Esophagus muscularis mucosa (tissue), 4 donors: ENCODE results near the gene TMEM258. TPM values are rescaled to one million over a fixed set of nuclear protein-coding genes. Genes with fewer than 3 reads are reported as not detected.

Experiments used
- DNase-seq: peaks from one replicate; pipeline ENCODE4 v3.0.0-alpha.2; 2017; ENCODE audit errors: extremely low spot score
- H3K27ac ChIP-seq, 4 donors: fragments of 200-600 bp; sonication (generic); replicated peaks in 1 of 4; 1 replicate in 3 of 4; 2 replicates in 1 of 4; pipeline ENCODE4 v1.5.1; 2016 to 2019; ENCODE audit warnings: mild to moderate bottlenecking in 1 of 4
- H3K27me3 ChIP-seq, 4 donors: fragments of 200-600 bp; sonication (generic); one replicate each; pipeline versions ENCODE4 v1.5.1 to v1.6.0; 2016 to 2019
- H3K36me3 ChIP-seq, 4 donors: fragments of 200-600 bp; sonication (generic); one replicate each; pipeline ENCODE4 v1.5.1; 2016 to 2019
- H3K4me1 ChIP-seq, 4 donors: fragments of 200-600 bp; sonication (generic); one replicate each; pipeline ENCODE4 v1.5.1; 2016 to 2019
- H3K4me3 ChIP-seq, 4 donors: fragments of 200-600 bp; sonication (generic); 1 replicate in 2 of 4; 2 replicates in 2 of 4; pipeline ENCODE4 v1.5.1; 2016 to 2019; ENCODE audit warnings: mild to moderate bottlenecking in 4 of 4, moderate library complexity in 1 of 4
- H3K9me3 ChIP-seq, 4 donors: fragments of 200-600 bp; sonication (generic); 1 replicate in 3 of 4; 2 replicates in 1 of 4; pipeline ENCODE4 v1.5.1; 2016 to 2019
- CTCF ChIP-seq, 3 experiments: fragments of 200-600 bp in 2 of 3; fragments of 450-650 bp in 1 of 3; sonication (generic) in 2 of 3; IDR thresholded peaks; one replicate each; pipeline ENCODE4 v1.5.1; 2017 to 2019; ENCODE audit warnings: antibody characterized with exemption in 3 of 3, mild to moderate bottlenecking in 2 of 3, moderate library complexity in 1 of 3
- EP300 ChIP-seq: sonication (generic); formaldehyde crosslinking; IDR thresholded peaks from one replicate; pipeline ENCODE4 v1.6.1; 2017; ENCODE audit warnings: antibody characterized with exemption
- POLR2A ChIP-seq: fragments of 450-650 bp; IDR thresholded peaks from one replicate; pipeline ENCODE4 v1.6.1; 2017; ENCODE audit warnings: antibody characterized with exemption, moderate library complexity, mild to moderate bottlenecking, low read depth
- POLR2AphosphoS5 ChIP-seq, 2 donors: sonication (generic); formaldehyde crosslinking; IDR thresholded peaks; one replicate each; pipeline ENCODE4 v1.6.1; 2017; ENCODE audit warnings: antibody characterized with exemption in 2 of 2
- WGBS: methylation state at CpG from one replicate; pipeline ENCODE4 v1.1.5; 2018; 5-methylcytosine and 5-hydroxymethylcytosine counted together
- intact Hi-C: fragments of 100-400 bp; cut with DNase I; formaldehyde crosslinking; loops from one replicate; pipeline ENCODE4 v1.15.1; 2023
- total RNA-seq, 4 donors: library from RNA; depleted of rRNA; stranded (reverse); fragments of >200 nt; gene quantifications; one replicate each; pipeline versions ENCODE4 v1.1.0 to v1.2.1, GENCODE V29; 2016

Gene TMEM258
- total RNA-seq, 4 donors from 2014 or later = 34.5 to 48.2 (median 43.8) TPM

- no peak overlapping the region for H3K4me3 ChIP-seq
- H3K9me3 ChIP-seq = no peaks in the 10 kb centered on the region
- whole genome bisulfite sequencing = 95% methylated on average over 12 of the region's 31 CpGs
- H3K4me1 ChIP-seq = peaks cover 4 to 15% (median 13%) of the 10 kb centered on the region in 4 donors
- peaks cover 0 to 36% (median 15%) of the 10 kb centered on the region in 4 donors for H3K27me3 ChIP-seq
- no peak overlapping the region for H3K27ac ChIP-seq
- TF ChIP-seq EP300 (no peak), CTCF (IDR thresholded peaks at IDR 0.05) (no peak), POLR2AphosphoS5 (IDR thresholded peaks at IDR 0.05) (no peak), POLR2A (no peak)
- DNase-seq = no peak
- intact Hi-C loops = no loop called here
- no peaks in the 10 kb centered on the region for H3K36me3 ChIP-seq
Measured at GRCh38 chr11:61754534-61755482, 37.6 kb downstream of the TMEM258 start.

- intact Hi-C loops = no loop called here
- WGBS = 98% methylated on average over 5 of the region's 5 CpGs
- H3K9me3 ChIP-seq = no peaks in the 10 kb centered on the region
- no peak overlapping the region for H3K27ac ChIP-seq
- H3K4me3 ChIP-seq = no peak overlapping the region
- DNase-seq = no peak
- H3K27me3 ChIP-seq = peaks cover 0 to 40% (median 15%) of the 10 kb centered on the region in 4 donors
- no peak for TF ChIP-seq CTCF (IDR thresholded peaks at IDR 0.05)
- TF ChIP-seq POLR2A = no peak
- TF ChIP-seq EP300 = no peak
- no peak for TF ChIP-seq POLR2AphosphoS5 (IDR thresholded peaks at IDR 0.05)
- no peaks in the 10 kb centered on the region for H3K36me3 ChIP-seq
- peaks cover 4 to 15% (median 13%) of the 10 kb centered on the region in 4 donors for H3K4me1 ChIP-seq
Measured at GRCh38 chr11:61753672-61754071, 38.7 kb downstream of the TMEM258 start.

GRCh38 chr11:61752925-61753521, 39.4 kb downstream of the TMEM258 start:
- H3K4me1 ChIP-seq = peaks cover 5 to 18% (median 16%) of the 10 kb centered on the region in 4 donors
- no peak for TF ChIP-seq POLR2AphosphoS5 (IDR thresholded peaks at IDR 0.05)
- no peak for TF ChIP-seq POLR2A
- TF ChIP-seq CTCF (IDR thresholded peaks at IDR 0.05) = no peak
- no peak for TF ChIP-seq EP300
- no peak overlapping the region for H3K27ac ChIP-seq
- 39% methylated on average over 16 of the region's 17 CpGs for WGBS
- H3K4me3 ChIP-seq = peak overlapping the region; percentile 47 to 66 (median 50)
- no peaks in the 10 kb centered on the region for H3K9me3 ChIP-seq
- H3K36me3 ChIP-seq = no peaks in the 10 kb centered on the region
- intact Hi-C loops = no loop called here
- no peak for DNase-seq
- H3K27me3 ChIP-seq = peaks cover 0 to 40% (median 15%) of the 10 kb centered on the region in 4 donors

GRCh38 chr11:61752117-61752924, 40.1 kb downstream of the TMEM258 start, which contains the start of gene MYRF:
Gene MYRF, plus strand, starts transcription at chr11:61752636. Its CDS starts 109 bp downstream, at chr11:61752745.
- TF ChIP-seq POLR2A (no peak), CTCF (IDR thresholded peaks at IDR 0.05) (peak; percentile 31 to 52 (median 48))
- Histone ChIP-seq H3K4me3 (peak within 1 kb of the TSS; percentile 47 to 66 (median 50)), H3K36me3 (no peaks in the 10 kb centered on the region), H3K4me1 (peaks cover 10 to 25% (median 22%) of the 10 kb centered on the region in 4 donors), H3K27me3 (peaks cover 0 to 40% (median 15%) of the 10 kb centered on the region in 4 donors), H3K27ac (no peak within 1 kb of the TSS), H3K9me3 (no peaks in the 10 kb centered on the region)
- intact Hi-C loops = no loop called here
- 0% methylated on average over 12 of the region's 93 CpGs for WGBS
- no peak for DNase-seq
